HG03159 (cell line): ENCODE results near the gene SYNE2.

Experiments used
- ATAC-seq: cut with Tn5 transposase; IDR thresholded peaks from one replicate; pipeline ENCODE4 v1.9.1; 2021; ENCODE audit warnings: mild to moderate bottlenecking, moderate library complexity; ENCODE audit not compliant: unreplicated experiment

Gene SYNE2

GRCh38 chr14:64235652-64236640 is 383.1 kb downstream of the SYNE2 start:
- ATAC-seq, result peak; percentile 74

- ATAC-seq, result no peak
Observed at GRCh38 chr14:64238049-64238448, 385.2 kb downstream of the SYNE2 start.

GRCh38 chr14:64238631-64239030 is 385.8 kb downstream of the SYNE2 start:
- no peak for ATAC-seq

- no peak for ATAC-seq
Observed at GRCh38 chr14:64244279-64244678, 391.5 kb downstream of the SYNE2 start.

GRCh38 chr14:64245491-64245890 is 392.7 kb downstream of the SYNE2 start:
- ATAC-seq, result no peak

GRCh38 chr14:64246688-64247087 is 393.9 kb downstream of the SYNE2 start:
- ATAC-seq, result no peak

GRCh38 chr14:64247195-64247594 is 394.4 kb downstream of the SYNE2 start:
- no peak for ATAC-seq

- no peak for ATAC-seq
Observed at GRCh38 chr14:64248689-64249088, 395.9 kb downstream of the SYNE2 start.

GRCh38 chr14:64249363-64249762 is 396.6 kb downstream of the SYNE2 start:
- ATAC-seq, result no peak

GRCh38 chr14:64253672-64254071 is 400.9 kb downstream of the SYNE2 start:
- ATAC-seq, result no peak

GRCh38 chr14:64255756-64256155 is 403.0 kb downstream of the SYNE2 start:
- ATAC-seq, result no peak

GRCh38 chr14:64260418-64260817 is 407.6 kb downstream of the SYNE2 start:
- ATAC-seq, result no peak

- ATAC-seq, result no peak
Observed at GRCh38 chr14:64265222-64265621, 412.4 kb downstream of the SYNE2 start.

GRCh38 chr14:64266239-64266638 is 413.4 kb downstream of the SYNE2 start:
- ATAC-seq, result no peak

- no peak for ATAC-seq
Observed at GRCh38 chr14:64272019-64272418, 419.2 kb downstream of the SYNE2 start.
